ENCODE data around the gene VPREB3. TPM values are rescaled to one million over a fixed set of nuclear protein-coding genes. Genes with fewer than 3 reads are reported as not detected.

Gene VPREB3
- total and polyA plus RNA-seq, 2 of the 8 experiments (the other 6 are each of a cell fraction or from before 2014, with no cell fraction given) = 0.52 to 4.6 TPM

DNA sequence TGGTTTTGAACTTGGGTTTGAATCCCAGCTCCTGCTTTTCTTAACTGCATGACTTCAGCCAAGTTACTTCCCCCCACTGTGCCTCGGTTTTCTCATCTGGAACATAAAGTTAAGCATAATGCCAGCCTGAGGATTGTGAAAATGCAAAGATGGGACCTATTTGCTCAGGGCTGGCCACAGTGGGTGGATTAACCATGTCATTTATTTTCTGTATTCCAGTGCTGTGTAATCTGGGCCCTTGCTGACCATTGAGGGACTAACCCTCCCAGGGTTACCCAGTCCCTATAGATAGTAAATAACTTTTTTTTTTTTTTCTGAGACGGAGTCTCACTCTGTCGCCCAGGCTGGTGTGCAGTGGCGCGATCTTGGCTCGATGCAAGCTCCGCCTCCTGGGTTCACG, 1.5 kb upstream of the VPREB3 start (continued):
- TF ChIP-seq GABPA (IDR thresholded peaks at IDR 0.05; ENCODE audit: borderline replicate concordance, insufficient read depth, low read length) (no peak), EP300 (IDR thresholded peaks at IDR 0.05; ENCODE audit: borderline replicate concordance in 1 of 2, low read depth in 2 of 2, low read length in 2 of 2) (no peak), BACH1 (IDR thresholded peaks at IDR 0.05; ENCODE audit: low read length) (no peak)
- TF ChIP-seq, protein P1, sequence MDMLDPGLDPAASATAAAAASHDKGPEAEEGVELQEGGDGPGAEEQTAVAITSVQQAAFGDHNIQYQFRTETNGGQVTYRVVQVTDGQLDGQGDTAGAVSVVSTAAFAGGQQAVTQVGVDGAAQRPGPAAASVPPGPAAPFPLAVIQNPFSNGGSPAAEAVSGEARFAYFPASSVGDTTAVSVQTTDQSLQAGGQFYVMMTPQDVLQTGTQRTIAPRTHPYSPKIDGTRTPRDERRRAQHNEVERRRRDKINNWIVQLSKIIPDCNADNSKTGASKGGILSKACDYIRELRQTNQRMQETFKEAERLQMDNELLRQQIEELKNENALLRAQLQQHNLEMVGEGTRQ (IDR thresholded peaks at IDR 0.05; ENCODE audit: low read length) = no peak
